Mesendoderm (in vitro differentiated cells): ENCODE results near the gene RASGRP4.
"Not testable (repeated sequence)": the region's sequence is repeated elsewhere in the genome, so short reads cannot be mapped to it uniquely, and the experiment has no call there.

ENCODE experiments used
- DNase-seq: peaks from one replicate; pipeline ENCODE4 v3.0.0; 2013
- H2AK5ac ChIP-seq: 2 replicates; pipeline ENCODE4 v1.6.1; 2013; ENCODE audit warnings: low read length, inconsistent platforms
- H2BK120ac ChIP-seq: 2 replicates; pipeline ENCODE4 v1.6.1; 2013; ENCODE audit warnings: low read depth, mild to moderate bottlenecking, low read length, moderate library complexity, mixed read lengths
- H2BK15ac ChIP-seq: replicated peaks from 2 replicates; pipeline ENCODE4 v1.6.1; 2013; ENCODE audit warnings: low read depth, mild to moderate bottlenecking, moderate library complexity
- H2BK5ac ChIP-seq: 2 replicates; pipeline ENCODE4 v1.6.1; 2013; ENCODE audit warnings: low read length, inconsistent platforms
- H3K18ac ChIP-seq: 2 replicates; pipeline ENCODE4 v1.6.1; 2013; ENCODE audit warnings: mild to moderate bottlenecking, low read length, mixed read lengths
- H3K23ac ChIP-seq: one replicate; pipeline ENCODE4 v1.6.1; 2013; ENCODE audit warnings: low read length
- H3K27ac ChIP-seq: 2 replicates; pipeline ENCODE4 v1.5.1; 2013; ENCODE audit warnings: low read depth, mild to moderate bottlenecking, inconsistent platforms, low read length, moderate library complexity
- H3K27me3 ChIP-seq: 2 replicates; pipeline ENCODE4 v1.6.1; 2013; ENCODE audit warnings: low read length, control low read depth, mild to moderate bottlenecking, inconsistent platforms; ENCODE audit not compliant: insufficient read depth, poor library complexity
- H3K36me3 ChIP-seq: 2 replicates; pipeline ENCODE4 v1.6.1; 2013; ENCODE audit warnings: low read length, inconsistent platforms; ENCODE audit not compliant: control insufficient read depth, insufficient read depth
- H3K4ac ChIP-seq: one replicate; pipeline ENCODE4 v1.6.1; 2013; ENCODE audit warnings: low read depth, mild to moderate bottlenecking, low read length, moderate library complexity
- H3K4me1 ChIP-seq: 2 replicates; pipeline ENCODE4 v1.6.1; 2013; ENCODE audit warnings: low read depth, low read length, inconsistent platforms; ENCODE audit not compliant: control insufficient read depth
- H3K4me2 ChIP-seq: 2 replicates; pipeline ENCODE4 v1.6.1; 2013; ENCODE audit warnings: low read length
- H3K4me3 ChIP-seq: 2 replicates; pipeline ENCODE4 v1.5.1; 2013; ENCODE audit warnings: mild to moderate bottlenecking, low read length
- H3K56ac ChIP-seq: one replicate; pipeline ENCODE4 v1.6.1; 2013; ENCODE audit warnings: low read length
- H3K79me1 ChIP-seq: 2 replicates; pipeline ENCODE4 v1.6.1; 2013; ENCODE audit warnings: low read length, inconsistent platforms
- H3K79me2 ChIP-seq: 2 replicates; pipeline ENCODE4 v1.6.1; 2013; ENCODE audit warnings: mild to moderate bottlenecking, low read length; ENCODE audit not compliant: control insufficient read depth, insufficient read depth
- H3K9ac ChIP-seq: 2 replicates; pipeline ENCODE4 v1.6.1; 2013; ENCODE audit warnings: low read length, inconsistent platforms
- H4K5ac ChIP-seq: one replicate; pipeline ENCODE4 v1.6.1; 2013; ENCODE audit warnings: low read length
- H4K8ac ChIP-seq: one replicate; pipeline ENCODE4 v1.6.1; 2013; ENCODE audit warnings: low read depth, mild to moderate bottlenecking, control low read depth, low read length, moderate library complexity
- WGBS: extraction: QIAGEN DNeasy Blood & Tissue Kit; methylation state at CpG from one replicate; pipeline ENCODE4 v1.1.7; 2013; ENCODE audit warnings: low lambda C conversion rate, missing lambda C conversion rate; ENCODE audit not compliant: insufficient coverage; ENCODE audit errors: extremely low coverage; 5-methylcytosine and 5-hydroxymethylcytosine counted together

RASGRP4 gene

DNA sequence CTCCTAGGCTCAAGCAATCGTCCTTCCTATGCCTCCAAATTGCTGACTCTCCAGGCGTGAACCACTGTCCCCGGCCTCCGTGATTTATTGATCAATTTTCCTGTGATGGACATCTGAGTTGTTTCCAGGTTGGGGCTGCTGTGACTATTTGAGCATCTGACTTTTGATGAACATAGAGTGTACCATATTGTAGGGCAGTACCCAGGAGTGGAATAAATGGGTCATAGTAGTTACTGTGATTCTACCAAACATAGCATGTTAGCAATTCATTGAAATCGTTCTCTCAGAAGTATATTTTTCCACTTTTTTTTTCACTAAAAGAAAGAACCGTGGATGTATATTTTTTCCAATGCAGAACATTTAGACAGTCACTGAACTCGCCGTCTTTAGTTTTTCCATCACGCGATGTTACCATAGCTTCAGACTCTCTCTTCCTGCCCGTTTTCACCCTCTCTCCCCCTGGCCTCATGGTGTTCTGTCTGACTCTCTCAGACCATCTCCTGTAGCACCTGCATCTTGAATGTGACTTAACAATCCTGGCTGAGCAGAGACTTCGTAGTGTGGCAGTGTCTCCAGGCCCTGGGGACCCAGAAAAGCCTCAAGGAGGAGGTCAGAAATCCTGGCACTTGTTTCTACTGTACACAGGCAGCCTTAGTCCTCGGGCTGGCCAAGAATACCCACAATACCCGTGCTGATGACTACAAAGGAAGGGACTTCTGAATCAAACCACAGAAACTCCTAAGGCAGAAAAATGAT, 3.2 kb upstream of the RASGRP4 start:
- Histone ChIP-seq H3K4me3 (no peak overlapping the region), H3K79me1 (no peaks in the 10 kb centered on the region), H4K8ac (no peak overlapping the region), H2AK5ac (no peak overlapping the region), H3K9ac (no peak overlapping the region), H3K27ac (no peak overlapping the region), H3K23ac (no peak overlapping the region), H3K36me3 (no peaks in the 10 kb centered on the region), H3K18ac (no peak overlapping the region), H4K5ac (no peak overlapping the region), H3K4me1 (peaks cover 6% of the 10 kb centered on the region), H3K56ac (no peak overlapping the region), H3K79me2 (no peaks in the 10 kb centered on the region), H2BK15ac (no peak overlapping the region), H3K4ac (no peak overlapping the region), H3K4me2 (no peak overlapping the region), H2BK120ac (no peak overlapping the region), H2BK5ac (no peak overlapping the region), H3K27me3 (no peaks in the 10 kb centered on the region)
- no CpG with 5 or more reads among the region's 14 CpGs for WGBS
- DNase-seq: no peak

DNA sequence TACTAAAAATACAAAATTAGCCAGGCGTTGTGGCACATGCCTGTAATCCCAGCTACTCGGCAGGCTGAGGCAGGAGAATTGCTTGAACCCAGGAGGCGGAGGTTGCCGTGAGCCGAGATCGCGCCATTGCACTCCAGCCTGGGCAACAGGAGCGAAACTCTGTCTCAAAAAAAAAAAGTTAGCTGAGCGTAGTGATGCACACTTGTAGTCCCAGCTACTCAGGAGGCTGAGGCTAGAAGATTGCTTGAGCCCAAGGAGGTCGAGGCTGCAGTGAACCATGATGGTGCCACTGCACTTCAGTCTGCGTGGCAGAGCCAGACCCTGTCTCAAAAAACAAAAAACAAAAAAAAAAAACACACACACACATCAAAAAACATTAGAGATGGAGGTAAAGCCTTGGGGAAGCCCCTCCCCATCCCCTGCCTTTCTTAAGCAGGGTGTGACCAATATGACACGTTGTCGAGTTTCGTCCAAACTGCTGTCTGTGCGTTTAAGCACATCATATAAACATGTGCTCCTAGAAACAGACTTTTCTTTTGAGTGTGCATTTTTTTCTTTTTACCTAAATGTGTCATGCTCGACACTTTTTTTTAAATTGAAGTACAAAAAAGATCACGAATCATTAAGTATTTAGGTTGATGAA, 1.1 kb upstream of the RASGRP4 start:
- not testable (repeated sequence) for H2BK5ac ChIP-seq, H3K79me2 ChIP-seq, H3K27me3 ChIP-seq, H2BK15ac ChIP-seq, H3K4me3 ChIP-seq, H3K9ac ChIP-seq, H3K4ac ChIP-seq, H3K18ac ChIP-seq, H4K8ac ChIP-seq, H3K56ac ChIP-seq, H3K23ac ChIP-seq, H2AK5ac ChIP-seq, H3K4me2 ChIP-seq, H3K79me1 ChIP-seq, H4K5ac ChIP-seq, DNase-seq, H3K4me1 ChIP-seq, H3K27ac ChIP-seq, H2BK120ac ChIP-seq, H3K36me3 ChIP-seq
- no CpG with 5 or more reads among the region's 17 CpGs for WGBS

DNA sequence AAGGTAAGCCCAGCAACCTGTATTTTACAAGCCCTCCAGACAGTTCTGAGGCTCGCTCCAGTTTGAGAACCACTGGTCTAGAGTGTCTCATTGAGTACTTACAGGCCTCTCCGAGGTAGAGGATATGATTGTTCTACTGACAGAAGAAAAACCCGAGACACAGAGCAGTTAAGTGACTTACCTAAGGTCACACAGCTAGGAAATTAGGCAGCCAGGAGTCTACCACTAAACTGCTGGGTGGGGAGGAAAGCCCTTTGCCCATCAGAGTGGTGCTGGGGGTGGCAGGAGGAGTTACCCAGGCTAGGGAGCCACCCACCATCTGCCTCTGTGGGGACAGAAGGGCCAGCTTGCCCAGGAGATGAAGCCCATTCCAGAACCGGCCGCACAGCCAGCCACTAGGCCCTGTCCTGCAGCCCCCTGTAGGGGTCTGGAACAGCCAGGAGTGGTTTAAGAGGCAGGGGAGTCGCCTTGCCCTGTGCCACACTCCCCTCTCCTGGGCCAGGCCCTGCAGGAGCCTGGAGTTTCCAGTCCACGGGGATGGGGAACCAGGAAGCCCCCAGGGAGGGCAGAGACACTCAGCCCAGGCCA, 703 bp downstream of the RASGRP4 start:
- Histone ChIP-seq H3K79me1 (no peaks in the 10 kb centered on the region), H2AK5ac (no peak overlapping the region), H4K8ac (no peak overlapping the region), H4K5ac (no peak overlapping the region), H3K27ac (no peak overlapping the region), H3K9ac (peak overlapping the region; percentile 51), H3K4me1 (peaks cover 4% of the 10 kb centered on the region), H3K79me2 (no peaks in the 10 kb centered on the region), H2BK120ac (no peak overlapping the region), H3K23ac (no peak overlapping the region), H3K18ac (no peak overlapping the region), H3K56ac (peak overlapping the region; percentile 76), H3K27me3 (no peaks in the 10 kb centered on the region), H3K4me2 (no peak overlapping the region), H3K4me3 (no peak overlapping the region), H2BK15ac (no peak overlapping the region), H3K36me3 (no peaks in the 10 kb centered on the region), H3K4ac (peak overlapping the region; percentile 28), H2BK5ac (no peak overlapping the region)
- DNase-seq: no peak
- no CpG with 5 or more reads among the region's 7 CpGs for WGBS

DNA sequence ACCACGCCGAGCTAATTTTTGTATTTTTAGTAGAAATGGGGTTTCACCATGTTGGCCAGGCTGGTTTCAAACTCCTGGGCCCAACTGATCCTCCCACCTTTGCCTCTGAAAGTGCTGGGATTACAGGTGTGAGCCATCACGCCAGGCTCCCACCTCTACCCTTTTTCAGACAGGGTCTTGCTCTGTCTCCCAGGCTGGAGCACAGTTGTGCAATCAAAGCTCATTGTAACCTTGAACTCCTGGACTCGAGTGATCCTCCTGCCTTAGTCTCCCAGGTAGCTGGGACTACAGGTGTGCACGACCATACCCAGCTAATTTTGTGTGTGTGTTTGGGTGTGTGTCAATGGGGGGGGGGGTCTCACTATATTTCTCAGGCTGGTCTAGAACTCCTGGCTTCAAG, 1.7 kb downstream of the RASGRP4 start:
- no CpG with 5 or more reads among the region's 5 CpGs for WGBS
- Histone ChIP-seq H3K79me1 (no peaks in the 10 kb centered on the region), H3K23ac (no peak overlapping the region), H3K18ac (no peak overlapping the region), H3K36me3 (no peaks in the 10 kb centered on the region), H3K27me3 (no peaks in the 10 kb centered on the region), H3K27ac (no peak overlapping the region), H3K79me2 (no peaks in the 10 kb centered on the region), H4K8ac (no peak overlapping the region), H3K4me1 (peaks cover 4% of the 10 kb centered on the region), H2AK5ac (no peak overlapping the region), H4K5ac (no peak overlapping the region), H3K4me2 (no peak overlapping the region), H2BK120ac (no peak overlapping the region), H2BK5ac (no peak overlapping the region), H3K4me3 (no peak overlapping the region), H2BK15ac (no peak overlapping the region), H3K9ac (no peak overlapping the region), H3K4ac (no peak overlapping the region), H3K56ac (no peak overlapping the region)
- no peak for DNase-seq

DNA sequence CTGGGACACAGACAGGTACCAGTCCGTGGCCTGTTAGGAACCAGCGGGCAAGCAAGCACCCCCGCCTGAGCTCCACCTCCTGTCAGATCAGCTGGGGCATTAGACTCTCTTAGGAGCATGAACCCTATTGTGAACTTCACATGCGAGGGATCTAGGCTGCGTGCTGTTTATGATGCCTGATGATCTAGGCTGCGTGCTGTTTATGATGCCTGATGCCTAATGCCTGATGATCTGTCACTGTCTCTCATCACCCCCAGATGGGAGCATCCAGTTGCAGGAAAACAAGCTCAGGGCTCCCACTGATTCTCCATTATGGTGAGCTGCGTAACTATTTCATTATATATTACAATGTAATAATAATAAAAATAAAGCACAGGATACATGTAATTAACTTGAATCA, 3.6 kb downstream of the RASGRP4 start:
- no peak overlapping the region for H3K27ac ChIP-seq
- H3K27me3 ChIP-seq: no peaks in the 10 kb centered on the region
- no peak overlapping the region for H4K5ac ChIP-seq
- H3K4me3 ChIP-seq: no peak overlapping the region
- H3K36me3 ChIP-seq: no peaks in the 10 kb centered on the region
- H2BK5ac ChIP-seq: no peak overlapping the region
- no peaks in the 10 kb centered on the region for H3K79me2 ChIP-seq
- no peak overlapping the region for H3K4me2 ChIP-seq
- DNase-seq: no peak
- WGBS: no CpG with 5 or more reads among the region's 7 CpGs
- no peak overlapping the region for H2BK120ac ChIP-seq
- no peak overlapping the region for H3K9ac ChIP-seq
- H4K8ac ChIP-seq: no peak overlapping the region
- peaks cover 6% of the 10 kb centered on the region for H3K4me1 ChIP-seq
- no peak overlapping the region for H2BK15ac ChIP-seq
- no peak overlapping the region for H3K4ac ChIP-seq
- no peak overlapping the region for H3K23ac ChIP-seq
- no peak overlapping the region for H3K18ac ChIP-seq
- H2AK5ac ChIP-seq: no peak overlapping the region
- peak overlapping the region; percentile 15 for H3K56ac ChIP-seq
- H3K79me1 ChIP-seq: no peaks in the 10 kb centered on the region
